K562 (cell line): ENCODE results near the gene SLC35A4. TPM values are rescaled to one million over a fixed set of nuclear protein-coding genes. Genes with fewer than 3 reads are reported as not detected.

Source experiments
- ATAC-seq: fragments of 200-7000 bp; cut with Tn5 transposase; 3 replicates; pipeline ENCODE4 v1.9.1; 2020; ENCODE audit warnings: moderate library complexity
- BruUV-seq: library from RNA; stranded (reverse); fragments of 400-500 nt; replicated peaks from 2 replicates; lab custom pipeline; 2021; lab: Mats Ljungman, UMichigan
- CTCF ChIA-PET: fragments of 300-600 bp; formaldehyde crosslinking; extraction: SDS; loops from one replicate; lab custom pipeline; 2021; ENCODE audit warnings: low intra/inter-chr PET ratio; lab: Yijun Ruan, JAX
- POLR2A ChIA-PET: fragments of 300-600, 350-650 bp; sonication (Branson Sonifier 250); formaldehyde crosslinking; extraction: SDS; loops from one replicate; lab custom pipeline; 2021; ENCODE audit warnings: antibody characterized with exemption, inconsistent platforms; lab: Yijun Ruan, JAX
- DNase-seq, 4 experiments: peaks; one replicate each; pipeline versions ENCODE4 v3.0.0 to v3.0.0-alpha.2; 2011 to 2018; ENCODE audit warnings: low spot score in 3 of 4, mixed read lengths in 3 of 4; ENCODE audit errors: extremely low read depth in 1 of 4
- FAIRE-seq: peaks from 2 replicates; lab custom pipeline; 2011; peaks lifted over from hg19 to GRCh38; lab: Jason Lieb, UNC
- H2AFZ ChIP-seq: 2 replicates; pipeline ENCODE4 v1.6.0; 2011; ENCODE audit warnings: low read depth, low read length, control low read depth, inconsistent platforms
- H3K27ac ChIP-seq: fragments of 200-600 bp; 3 replicates; pipeline ENCODE4 v1.8.0; 2011; ENCODE audit warnings: low read depth, mild to moderate bottlenecking, control low read depth, inconsistent platforms, low read length, moderate library complexity, mixed read lengths; ENCODE audit errors: extremely low read depth
- H3K27me3 ChIP-seq, 2 experiments: fragments of 300-600 bp in 1 of 2; 2 replicates in 1 of 2; 3 replicates in 1 of 2; pipeline versions ENCODE4 v1.6.0 to v1.8.0; 2011; ENCODE audit warnings: inconsistent platforms in 2 of 2, low read length in 2 of 2, mild to moderate bottlenecking in 1 of 2, mixed read lengths in 1 of 2, moderate library complexity in 1 of 2; ENCODE audit not compliant: control insufficient read depth in 2 of 2, insufficient read depth in 2 of 2
- H3K36me3 ChIP-seq: fragments of 300-600 bp; 3 replicates; pipeline ENCODE4 v1.8.0; 2011; ENCODE audit warnings: mild to moderate bottlenecking, low read length, inconsistent platforms; ENCODE audit not compliant: control insufficient read depth, insufficient read depth
- H3K4me1 ChIP-seq, 2 experiments: fragments of 200-600 bp in 1 of 2; replicated peaks in 1 of 2; 2 replicates in 1 of 2; 3 replicates in 1 of 2; pipeline versions ENCODE4 v1.5.1 to v1.8.0; 2011; ENCODE audit warnings: inconsistent platforms in 2 of 2, low read length in 2 of 2, mild to moderate bottlenecking in 1 of 2, mixed read lengths in 1 of 2, moderate library complexity in 1 of 2; ENCODE audit not compliant: control insufficient read depth in 2 of 2, insufficient read depth in 2 of 2
- H3K4me2 ChIP-seq: 2 replicates; pipeline ENCODE4 v1.6.1; 2011; ENCODE audit warnings: low read length, control low read depth, inconsistent platforms, mixed read lengths; ENCODE audit not compliant: insufficient read depth
- H3K4me3 ChIP-seq: fragments of 200-600 bp; sonication (generic), shearing (Covaris generic); 2 replicates; pipeline ENCODE4 v1.5.1; 2016; ENCODE audit warnings: control low read depth, inconsistent platforms
- H3K79me2 ChIP-seq: fragments of 200-600 bp; 3 replicates; pipeline ENCODE4 v1.8.0; 2011; ENCODE audit warnings: low read length, inconsistent platforms; ENCODE audit not compliant: control insufficient read depth, insufficient read depth
- H3K9ac ChIP-seq, 2 experiments: 2 replicates each; pipeline versions ENCODE4 v1.6.0 to v1.6.1; 2011; ENCODE audit warnings: low read depth in 2 of 2, low read length in 2 of 2, control low read depth in 1 of 2, inconsistent platforms in 1 of 2, mild to moderate bottlenecking in 1 of 2, mixed read lengths in 1 of 2; ENCODE audit not compliant: insufficient read depth in 1 of 2
- H3K9me1 ChIP-seq: one replicate; pipeline ENCODE4 v1.6.0; 2011; ENCODE audit warnings: inconsistent platforms, mild to moderate bottlenecking, low read length, moderate library complexity; ENCODE audit not compliant: control insufficient read depth, insufficient read depth
- H3K9me3 ChIP-seq: replicated peaks from 2 replicates; pipeline ENCODE4 v1.5.1; 2011; ENCODE audit warnings: low read depth, low read length, inconsistent platforms; ENCODE audit not compliant: control insufficient read depth, insufficient read depth
- H4K20me1 ChIP-seq: replicated peaks from 2 replicates; pipeline ENCODE4 v1.6.1; 2011; ENCODE audit warnings: low read length, inconsistent platforms, mixed read lengths; ENCODE audit not compliant: control insufficient read depth, insufficient read depth
- ARNT ChIP-seq, 2 experiments: fragments of 450-650 bp; IDR thresholded peaks; 2 replicates each; pipeline ENCODE4 v1.6.1; 2016; ENCODE audit warnings: mild to moderate bottlenecking in 1 of 2
- CBFA2T2 ChIP-seq: fragments of 450-650 bp; conservative IDR thresholded peaks from 2 replicates; pipeline ENCODE4 v1.6.1; 2017; ENCODE audit warnings: mild to moderate bottlenecking
- CEBPB ChIP-seq: fragments of 450-650 bp; IDR thresholded peaks from 2 replicates; pipeline ENCODE4 v1.6.1; 2016; ENCODE audit warnings: missing genetic modification characterization, missing compliant biosample characterization
- FOSL1 ChIP-seq: fragments of 200-800 bp; sonication (Bioruptor generic); conservative IDR thresholded peaks from 2 replicates; pipeline ENCODE4 v1.6.1; 2016; ENCODE audit warnings: missing genetic modification characterization, missing compliant biosample characterization
- HNRNPUL1 ChIP-seq: fragments of 200-400 bp; formaldehyde crosslinking; IDR thresholded peaks from 2 replicates; pipeline ENCODE4 v1.6.1; 2017; ENCODE audit warnings: low read length
- NEUROD1 ChIP-seq: fragments of 150-350 bp; IDR thresholded peaks from 2 replicates; pipeline ENCODE4 v1.6.1; 2014; ENCODE audit warnings: borderline replicate concordance, low read length, low read depth; ENCODE audit not compliant: partially characterized antibody
- POLR2AphosphoS5 ChIP-seq: IDR thresholded peaks from 2 replicates; pipeline ENCODE4 v1.6.1; 2011; ENCODE audit warnings: mild to moderate bottlenecking, low read depth, low read length, moderate library complexity; ENCODE audit not compliant: control insufficient read depth, insufficient read depth
- RBFOX2 ChIP-seq: fragments of 200-400 bp; formaldehyde crosslinking; IDR thresholded peaks from 2 replicates; pipeline ENCODE4 v1.6.1; 2017; ENCODE audit warnings: low read depth, mild to moderate bottlenecking, low read length, moderate library complexity
- SMARCA4 ChIP-seq: fragments of 450-650 bp; IDR thresholded peaks from 2 replicates; pipeline ENCODE4 v1.6.1; 2016
- SRSF3 ChIP-seq: fragments of 200-400 bp; formaldehyde crosslinking; IDR thresholded peaks from 2 replicates; pipeline ENCODE4 v1.6.1; 2016; ENCODE audit warnings: mild to moderate bottlenecking, low read length, moderate library complexity; ENCODE audit not compliant: insufficient read depth
- VEZF1 ChIP-seq: fragments of 200-800 bp; sonication (Bioruptor generic); IDR thresholded peaks from 2 replicates; pipeline ENCODE4 v1.6.1; 2017; ENCODE audit warnings: missing genetic modification characterization, missing compliant biosample characterization
- ZNF277 ChIP-seq: fragments of 250-450 bp; sonication (Bioruptor Pico); IDR thresholded peaks from 2 replicates; pipeline ENCODE4 v1.8.0; 2022; ENCODE audit warnings: inconsistent platforms, mild to moderate bottlenecking, moderate library complexity, borderline replicate concordance
- ZNF778 ChIP-seq: fragments of 450-650 bp; formaldehyde crosslinking; IDR thresholded peaks from 2 replicates; pipeline ENCODE4 v1.4.0; 2020; ENCODE audit warnings: mild to moderate bottlenecking, moderate library complexity
- WGBS: fragments of 100-300 bp; shearing (Covaris generic); methylation state at CpG from one replicate; pipeline ENCODE4 v1.1.6; 2016; ENCODE audit warnings: low coverage, mixed read lengths; ENCODE audit not compliant: insufficient coverage; ENCODE audit errors: missing lambda C conversion rate; 5-methylcytosine and 5-hydroxymethylcytosine counted together
- in situ Hi-C: fragments of 300-500 bp; cut with MboI; formaldehyde crosslinking; loops from 4 replicates; pipeline ENCODE4 v1.15.0; 2018; ENCODE audit warnings: inconsistent platforms, mixed read lengths
- intact Hi-C: fragments of 100-400 bp; cut with micrococcal nuclease; formaldehyde crosslinking; loops from 2 replicates; pipeline ENCODE4 v1.14.2; 2022
- polyA plus RNA-seq, 8 experiments: library from polyadenylated mRNA; depleted of rRNA in 4 of 8; stranded (reverse) in 5 of 8; unstranded in 3 of 8; fragments of >200 nt; fragmentation: Nextera tagmentation in 2 of 8; fragmentation: Illumina TruSeq in 1 of 8; extraction: Ambion mirVana in 2 of 8; extraction: Trizol in 1 of 8; gene quantifications; 2 replicates each; pipeline versions ENCODE4 v1.2.1 to v1.2.3, GENCODE V29; 2011 to 2014; ENCODE audit warnings: inconsistent platforms in 1 of 8, missing spikeins in 1 of 8
- total RNA-seq, 7 experiments: library from RNA; depleted of rRNA in 6 of 7; stranded (reverse); fragments of >200 nt in 6 of 7; fragmentation: Illumina TruSeq in 2 of 7; extraction: Trizol in 2 of 7; gene quantifications; 2 replicates each; pipeline versions ENCODE4 v1.2.1 to v1.2.3, GENCODE V29; 2011 to 2021; ENCODE audit warnings: low replicate concordance in 1 of 7

SLC35A4 gene
- total and polyA plus RNA-seq, 9 of the 15 experiments (the other 6 are each of a cell fraction or from before 2014, with no cell fraction given), result 21.8 to 171 (median 42.5) TPM

- DNase-seq (no peak), ATAC-seq (no peak), FAIRE-seq (no peak)
- Histone ChIP-seq H2AFZ (no peak overlapping the region), H3K4me1 (peaks cover 36 to 44% of the 10 kb centered on the region in 2 experiments), H3K79me2 (peaks cover 49% of the 10 kb centered on the region), H3K9me1 (no peaks in the 10 kb centered on the region), H4K20me1 (peaks cover 19% of the 10 kb centered on the region; the same call in 1 of the 2 replicates), H3K9ac (no peak overlapping the region), H3K9me3 (no peaks in the 10 kb centered on the region), H3K36me3 (peaks cover 64% of the 10 kb centered on the region), H3K4me2 (peak overlapping the region; percentile 15; the same call in 1 of the 2 replicates), H3K27me3 (no peaks in the 10 kb centered on the region; a peak in 1 of 5 replicates), H3K4me3 (no peak overlapping the region), H3K27ac (no peak overlapping the region; the same call in 2 of the 3 replicates)
- in situ Hi-C loops, result no loop called here
- ChIA-PET CTCF (no interaction called here), POLR2A (interaction anchor here (1.2 to 2.5 kb wide), 2 partner anchors 16 to 93 kb away, joined by 4 to 20 read pairs; partner anchors contain the start of genes IK and NDUFA2)
- BruUV-seq, result no TSS peak
- 0 out of 2 replicates have a peak, but pooled peaks have one; percentile 22 for TF ChIP-seq POLR2AphosphoS5
- TF ChIP-seq ZNF778, result no peak
- TF ChIP-seq RBFOX2, result peak; percentile 62
- intact Hi-C loops, result loop anchor here (10.0 kb wide), 2 partner anchors 309 to 379 kb away; partner anchors contain the start of gene CYSTM1
- WGBS, result 60% methylated on average over 2 of the region's 2 CpGs
Observed at GRCh38 chr5:140553657-140554056, 11.0 kb upstream of the SLC35A4 start.

- BruUV-seq, result no TSS peak
- FAIRE-seq (peak; percentile 49), ATAC-seq (peak; percentile 27), DNase-seq (peak in 3 of 4 experiments; percentile 34 to 53 (median 36))
- Histone ChIP-seq H3K4me1 (peaks cover 29 to 36% of the 10 kb centered on the region in 2 experiments), H3K4me2 (peak overlapping the region; percentile 91), H3K27me3 (no peaks in the 10 kb centered on the region; a peak in 1 of 5 replicates), H4K20me1 (peaks cover 16% of the 10 kb centered on the region; the same call in 1 of the 2 replicates), H3K9me1 (no peaks in the 10 kb centered on the region), H3K9me3 (no peaks in the 10 kb centered on the region), H2AFZ (no peak overlapping the region), H3K9ac (peak overlapping the region; percentile 14 to 16; a peak in 2 of 4 replicates), H3K36me3 (peaks cover 56% of the 10 kb centered on the region), H3K79me2 (peaks cover 49% of the 10 kb centered on the region), H3K27ac (peak overlapping the region; percentile 41; the same call in 2 of the 3 replicates), H3K4me3 (no peak overlapping the region)
- POLR2A ChIA-PET, result interaction anchor here (0.7 to 2.5 kb wide), 9 partner anchors 9 to 157 kb away, joined by 3 to 20 read pairs (median 5); partner anchors contain the start of genes ANKHD1, APBB3, IK and NDUFA2
- intact Hi-C loops (loop anchor here (10.0 kb wide), 2 partner anchors 310 to 380 kb away; partner anchors contain the start of gene CYSTM1), in situ Hi-C loops (no loop called here)
- 0% methylated on average over 2 of the region's 2 CpGs for WGBS
- CTCF ChIA-PET, result no interaction called here
- TF ChIP-seq NEUROD1 (no peak), VEZF1 (peak; percentile 16; the same call in 1 of the 2 replicates), HNRNPUL1 (no peak), ZNF277 (CRISPR knock-in tag) (no peak), ARNT (IDR thresholded peaks at IDR 0.05) (0 out of 4 replicates have a peak, but pooled peaks of 1 of the 2 experiments have one; percentile 49), CBFA2T2 (peak; percentile 20; the same call in 1 of the 2 replicates), SMARCA4 (peak; percentile 80), FOSL1 (tag) (peak; percentile 64), SRSF3 (no peak), CEBPB (tag) (peak; percentile 93)
Observed at GRCh38 chr5:140554454-140554853, 10.2 kb upstream of the SLC35A4 start.
